DND-41 (cell line): ENCODE data around the gene MCRIP1.

Experiments used
- ATAC-seq: fragments of 200-7000 bp; cut with Tn5 transposase; 3 replicates; pipeline ENCODE4 v1.9.1; 2021; ENCODE audit warnings: low read depth; ENCODE audit not compliant: insufficient read depth
- DNase-seq: peaks from one replicate; pipeline ENCODE4 v3.0.0-alpha.2; 2020
- H2AFZ ChIP-seq: 2 replicates; pipeline ENCODE4 v1.6.0; 2012; ENCODE audit warnings: low read depth, low read length
- H3K27ac ChIP-seq: 2 replicates; pipeline ENCODE4 v1.5.1; 2012; ENCODE audit warnings: low read length, inconsistent platforms
- H3K27me3 ChIP-seq: fragments of 200-600 bp; sonication (generic); 2 replicates; pipeline ENCODE4 v1.6.0; 2012; ENCODE audit warnings: low read length, mild to moderate bottlenecking, inconsistent platforms; ENCODE audit not compliant: insufficient read depth, poor library complexity
- H3K36me3 ChIP-seq: 2 replicates; pipeline ENCODE4 v1.5.1; 2012; ENCODE audit warnings: low read length, inconsistent platforms; ENCODE audit not compliant: insufficient read depth
- H3K4me1 ChIP-seq: 2 replicates; pipeline ENCODE4 v1.5.1; 2012; ENCODE audit warnings: mild to moderate bottlenecking, low read length; ENCODE audit not compliant: insufficient read depth
- H3K4me2 ChIP-seq: 2 replicates; pipeline ENCODE4 v1.6.0; 2012; ENCODE audit warnings: mild to moderate bottlenecking, moderate library complexity, low read length, inconsistent platforms; ENCODE audit not compliant: insufficient read depth
- H3K4me3 ChIP-seq, 2 experiments: fragments of 200-600 bp in 1 of 2; shearing (Covaris generic) in 1 of 2; 2 replicates each; pipeline ENCODE4 v1.5.1; 2012 to 2016; ENCODE audit warnings: inconsistent platforms in 2 of 2, low read length in 2 of 2, mild to moderate bottlenecking in 2 of 2, low read depth in 1 of 2, moderate library complexity in 1 of 2
- H3K79me2 ChIP-seq: 2 replicates; pipeline ENCODE4 v1.6.0; 2012; ENCODE audit warnings: low read length, inconsistent platforms; ENCODE audit not compliant: insufficient read depth
- H3K9ac ChIP-seq: 2 replicates; pipeline ENCODE4 v1.6.0; 2012; ENCODE audit warnings: low read depth, mild to moderate bottlenecking, inconsistent platforms, low read length, moderate library complexity
- H3K9me3 ChIP-seq: 2 replicates; pipeline ENCODE4 v1.5.1; 2012; ENCODE audit warnings: low read length, moderate library complexity, mild to moderate bottlenecking, inconsistent platforms; ENCODE audit not compliant: insufficient read depth, severe bottlenecking
- H4K20me1 ChIP-seq: 2 replicates; pipeline ENCODE4 v1.6.0; 2012; ENCODE audit warnings: low read length; ENCODE audit not compliant: insufficient read depth
- CTCF ChIP-seq: IDR thresholded peaks from 2 replicates; pipeline ENCODE4 v1.5.1; 2012; ENCODE audit warnings: borderline replicate concordance, low read length, moderate library complexity, mild to moderate bottlenecking; ENCODE audit not compliant: poor library complexity, severe bottlenecking; ENCODE audit errors: extremely low read depth
- EZH2 ChIP-seq: IDR thresholded peaks from 3 replicates; pipeline ENCODE4 v1.6.1; 2012; ENCODE audit warnings: borderline replicate concordance, low read depth, mild to moderate bottlenecking, moderate library complexity, low read length, inconsistent platforms; ENCODE audit not compliant: severe bottlenecking

MCRIP1 gene

DNA sequence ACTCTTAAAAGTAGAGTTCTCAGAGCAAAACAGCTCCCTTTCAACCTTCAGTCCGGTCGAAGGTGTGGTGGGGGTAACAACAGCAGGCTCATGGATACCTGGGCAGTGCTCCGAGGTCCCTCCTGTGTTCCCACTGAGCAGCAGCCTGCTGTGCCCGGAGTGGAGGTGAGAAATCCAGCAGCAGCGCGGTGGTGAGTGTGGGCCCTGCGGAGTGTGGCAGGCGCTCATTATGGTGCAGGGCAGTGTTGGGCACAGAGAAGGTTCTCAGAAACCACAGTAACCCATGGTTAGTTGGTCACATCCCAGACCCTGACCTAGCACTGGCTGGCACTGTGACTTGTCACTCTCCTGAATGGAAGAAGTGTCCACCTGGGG lies 32.3 kb upstream of the MCRIP1 start:
- DNase-seq (no peak), ATAC-seq (no peak)
- Histone ChIP-seq H3K4me1 (peaks cover 49% of the 10 kb centered on the region), H3K27ac (no peak overlapping the region), H3K9ac (no peak overlapping the region), H3K27me3 (peaks cover 3% of the 10 kb centered on the region), H3K4me3 (no peak overlapping the region), H3K79me2 (peaks cover 64% of the 10 kb centered on the region), H3K9me3 (no peaks in the 10 kb centered on the region), H3K4me2 (no peak overlapping the region), H3K36me3 (peaks cover 67% of the 10 kb centered on the region), H4K20me1 (peaks cover 65% of the 10 kb centered on the region), H2AFZ (no peak overlapping the region)
- no peak for TF ChIP-seq EZH2
- no peak for TF ChIP-seq CTCF

DNA sequence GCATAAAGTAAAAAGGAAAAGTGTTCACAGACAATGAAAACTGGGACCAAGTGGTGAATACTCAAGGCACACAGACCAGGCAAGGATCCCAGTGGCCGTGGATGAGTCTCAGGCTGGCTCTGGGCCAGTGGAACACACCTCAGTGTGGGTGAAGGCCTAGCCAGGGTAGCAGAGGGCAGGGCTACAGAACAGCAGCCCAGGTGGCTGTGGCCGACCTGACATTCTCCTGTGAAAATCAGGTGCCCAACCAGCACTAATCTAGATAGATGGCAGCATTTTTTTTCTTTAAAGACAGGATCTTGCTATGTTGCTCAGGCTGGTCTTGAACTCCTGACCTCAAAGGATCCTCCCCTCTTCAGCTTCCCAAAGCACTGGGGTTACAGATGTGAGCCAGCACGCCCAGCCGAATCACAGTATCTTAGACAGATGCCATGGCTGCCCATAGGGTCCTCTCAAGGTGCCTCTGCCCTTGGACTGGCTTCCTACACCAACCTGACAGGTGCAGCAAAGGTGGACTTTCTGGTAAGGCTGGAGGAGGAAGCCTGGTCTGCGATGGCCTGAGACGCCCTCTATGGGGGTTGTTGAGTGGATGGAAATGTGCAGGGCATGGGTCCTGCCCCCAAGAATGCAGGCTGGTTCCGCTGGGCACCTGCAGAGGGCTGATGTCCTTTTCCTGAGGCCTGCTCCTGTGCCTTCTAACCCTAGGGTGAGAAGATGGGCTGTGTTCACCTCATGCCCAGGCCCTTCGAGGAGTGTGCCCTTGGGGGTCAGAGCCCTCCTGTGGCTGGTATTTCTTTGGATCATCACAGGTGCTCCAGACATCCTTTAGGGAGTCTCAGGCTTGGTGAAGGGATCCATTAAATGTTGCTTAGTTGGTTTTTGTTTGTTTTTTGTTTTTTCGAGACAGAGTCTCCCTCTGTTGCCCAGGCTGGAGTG lies 31.0 kb upstream of the MCRIP1 start:
- ATAC-seq: no peak
- peaks cover 3% of the 10 kb centered on the region for H3K27me3 ChIP-seq
- no peak overlapping the region for H3K4me2 ChIP-seq
- peaks cover 63% of the 10 kb centered on the region for H3K36me3 ChIP-seq
- H3K79me2 ChIP-seq: peaks cover 64% of the 10 kb centered on the region
- TF ChIP-seq EZH2: no peak
- TF ChIP-seq CTCF: peak; percentile 2
- H3K9me3 ChIP-seq: no peaks in the 10 kb centered on the region
- H3K4me1 ChIP-seq: peaks cover 45% of the 10 kb centered on the region
- H3K4me3 ChIP-seq: 0 out of 4 replicates have a peak overlapping the region, but pooled peaks of 1 of the 2 experiments have one; percentile 6
- H4K20me1 ChIP-seq: peaks cover 60% of the 10 kb centered on the region
- no peak overlapping the region for H2AFZ ChIP-seq
- H3K9ac ChIP-seq: peak overlapping the region; percentile 13; the same call in 1 of the 2 replicates
- H3K27ac ChIP-seq: 0 out of 2 replicates have a peak overlapping the region, but pooled peaks have one; percentile 11
- DNase-seq: no peak

- Histone ChIP-seq H3K9me3 (no peaks in the 10 kb centered on the region), H3K79me2 (peaks cover 64% of the 10 kb centered on the region), H3K4me2 (peak overlapping the region; percentile 75; the same call in 1 of the 2 replicates), H3K4me1 (peaks cover 47% of the 10 kb centered on the region), H3K9ac (peak overlapping the region; percentile 14; the same call in 1 of the 2 replicates), H3K27me3 (peaks cover 3% of the 10 kb centered on the region), H2AFZ (no peak overlapping the region), H3K4me3 (no peak overlapping the region), H3K27ac (no peak overlapping the region), H4K20me1 (peaks cover 61% of the 10 kb centered on the region), H3K36me3 (peaks cover 63% of the 10 kb centered on the region)
- TF ChIP-seq CTCF: no peak
- no peak for TF ChIP-seq EZH2
- ATAC-seq: no peak
- DNase-seq: no peak
Measured at GRCh38 chr17:81863123-81863675, 30.1 kb upstream of the MCRIP1 start.
